ENCODE data around the gene JARID2.

Gene JARID2

DNA sequence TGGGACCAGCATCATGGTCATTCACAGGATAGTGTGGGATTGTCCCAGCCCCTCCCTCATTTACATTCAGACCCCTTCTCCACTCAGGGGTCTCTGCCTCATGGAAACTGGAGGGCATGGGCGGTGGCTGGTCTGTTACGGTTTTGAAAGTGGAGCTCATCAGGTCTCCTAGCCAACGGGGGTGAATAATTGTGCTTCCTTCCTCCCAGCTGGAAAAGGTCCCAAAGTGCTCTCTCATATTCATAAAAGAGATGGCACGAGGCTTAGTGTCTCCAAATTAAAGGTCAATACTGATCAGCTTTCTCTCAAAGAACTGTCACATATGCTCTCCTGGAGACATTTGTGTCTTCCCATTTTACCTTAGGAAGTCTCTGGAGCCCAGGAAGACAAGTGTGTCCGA lies 19.9 kb downstream of the JARID2 start:
- no peak for DNase-seq

DNA sequence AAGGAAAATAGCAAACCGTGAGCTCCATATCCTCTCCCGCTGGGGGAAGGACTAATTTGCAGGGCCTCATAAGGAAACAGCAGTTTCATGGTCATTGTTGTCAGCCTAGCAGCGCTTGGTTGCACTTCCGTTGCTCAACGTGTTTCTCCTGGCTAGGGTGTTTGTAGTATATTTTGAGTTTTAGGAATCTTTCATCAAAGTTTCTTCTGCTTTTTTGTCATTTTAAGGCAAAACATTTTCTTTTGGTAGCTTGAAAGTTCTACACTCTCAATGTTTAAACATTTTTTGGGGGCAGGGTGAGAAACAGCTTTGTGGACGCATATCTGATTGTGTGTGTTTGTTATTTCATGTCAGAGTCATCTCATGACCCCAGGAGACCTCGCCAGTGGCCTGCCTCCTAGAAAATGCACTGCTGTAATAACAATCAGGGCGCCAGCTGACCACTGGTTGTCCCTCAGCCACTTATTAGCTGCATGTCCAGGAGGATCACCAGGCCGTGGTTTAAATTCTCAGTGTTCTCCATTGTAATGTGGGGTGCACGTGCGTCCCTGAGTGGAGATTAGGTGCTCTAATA lies 20.6 kb downstream of the JARID2 start:
- peak; percentile 74 for DNase-seq

DNA sequence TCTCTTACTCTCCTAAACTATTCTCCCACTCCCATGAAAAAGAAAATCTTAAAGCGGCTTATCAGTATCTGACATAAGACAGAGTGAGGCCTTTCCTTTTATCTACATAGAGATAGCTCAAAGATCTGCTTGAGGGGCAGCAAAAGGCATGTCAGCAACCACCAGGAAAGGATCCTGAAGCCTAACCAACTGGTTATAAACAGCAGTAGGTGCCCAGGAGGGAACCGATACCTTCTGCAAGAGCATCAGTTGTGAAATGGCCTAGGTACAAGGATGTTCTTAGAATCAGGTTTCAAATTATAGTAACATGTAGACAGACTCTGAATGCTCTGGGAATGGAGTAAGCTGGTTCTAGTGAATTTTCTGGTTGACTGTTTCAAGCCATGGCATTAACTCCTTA lies 21.4 kb downstream of the JARID2 start:
- no peak for DNase-seq

DNA sequence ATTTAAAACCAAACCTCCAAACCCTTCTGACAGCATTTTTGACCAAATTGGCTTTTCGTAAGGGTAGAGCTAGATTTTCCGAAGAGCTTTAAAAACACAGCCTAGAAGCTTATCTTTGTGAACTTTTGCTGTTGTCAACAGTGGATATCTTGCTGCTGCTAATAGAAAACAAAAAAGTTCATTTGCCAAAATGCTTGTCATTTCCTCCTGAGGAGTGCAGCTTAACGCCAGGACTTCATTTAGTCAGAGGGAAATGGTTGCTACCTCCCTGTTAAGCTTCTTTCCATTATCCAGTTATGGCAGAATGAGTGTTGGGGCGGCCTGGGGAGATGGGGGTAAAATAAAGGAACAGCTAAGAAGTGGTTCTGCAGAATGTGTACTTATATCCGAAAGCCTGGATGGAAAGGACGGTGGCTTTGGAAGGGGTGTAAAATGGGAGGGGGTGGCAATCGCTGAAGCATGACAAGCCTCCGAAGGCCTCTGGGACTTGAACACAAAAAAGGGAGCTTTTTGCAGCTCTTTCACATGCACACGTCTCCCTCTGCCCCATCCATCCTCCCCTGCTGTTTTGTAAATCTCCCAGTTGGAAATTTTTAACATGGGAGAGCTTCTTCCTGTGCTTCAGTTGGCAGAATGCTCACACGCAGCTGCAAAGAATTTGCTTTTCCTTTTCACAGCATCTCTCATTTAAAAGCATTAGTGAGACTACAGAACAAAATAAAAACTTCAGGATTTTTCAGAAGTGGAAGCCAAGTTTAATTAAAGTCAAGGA lies 22.5 kb downstream of the JARID2 start:
- DNase-seq: no peak

DNA sequence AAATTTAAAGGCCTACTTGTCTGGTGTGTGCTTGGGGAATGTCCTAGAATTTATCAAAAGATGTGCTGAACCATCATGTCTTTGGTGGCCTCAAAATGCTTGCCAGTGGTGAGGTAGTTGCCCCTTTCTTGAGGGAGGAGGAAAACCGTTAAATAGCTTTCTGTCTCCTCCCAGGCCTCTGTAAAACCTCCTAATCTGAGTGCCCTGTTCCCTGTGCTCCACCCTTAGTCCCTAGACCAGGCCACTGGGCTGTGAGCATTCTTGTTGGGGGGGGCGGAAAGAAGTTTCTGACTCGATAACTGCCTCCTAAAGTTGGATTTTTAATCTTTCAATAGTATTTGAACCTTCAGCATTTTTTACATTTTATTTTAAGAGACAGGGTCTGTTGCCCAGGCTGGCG lies 23.1 kb downstream of the JARID2 start:
- DNase-seq: no peak

DNA sequence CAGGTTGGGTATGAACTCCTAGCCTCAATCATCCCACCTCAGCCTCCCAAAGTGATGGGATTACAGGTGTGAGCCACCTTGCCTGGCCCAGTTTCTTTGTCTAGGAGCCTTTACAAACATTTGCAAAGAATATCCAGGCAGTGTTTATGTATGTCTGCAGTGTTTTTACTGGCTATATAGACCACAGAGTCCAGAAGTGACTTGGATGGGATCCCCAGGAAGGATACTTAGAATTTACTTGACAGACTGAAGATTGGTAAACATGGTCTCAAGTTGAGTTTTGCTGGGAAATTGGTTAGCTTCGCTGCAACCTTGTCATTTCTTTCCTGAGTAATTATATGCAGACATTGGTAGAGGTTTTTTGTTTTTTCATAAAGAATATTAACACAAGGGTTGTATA lies 23.8 kb downstream of the JARID2 start:
- DNase-seq: no peak

DNA sequence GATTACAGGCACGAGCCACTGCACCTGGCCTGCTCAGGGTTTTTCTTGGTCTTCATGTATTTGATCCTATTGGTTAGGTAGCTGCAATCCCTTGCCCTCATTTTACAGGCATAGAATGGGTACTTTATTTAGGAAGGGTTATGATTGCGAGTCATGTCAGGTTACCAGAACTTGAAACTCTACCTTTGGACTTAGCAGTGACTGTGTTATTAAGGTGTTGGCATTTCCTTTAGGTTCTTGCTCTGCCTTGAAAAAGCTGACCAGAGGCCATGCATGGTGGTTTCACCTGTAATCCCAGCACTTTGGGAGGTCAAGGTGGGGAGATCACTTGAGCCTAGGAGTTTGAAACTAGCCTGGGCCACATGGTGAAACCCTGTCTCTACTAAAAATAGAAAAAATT lies 24.5 kb downstream of the JARID2 start:
- DNase-seq: no peak

DNA sequence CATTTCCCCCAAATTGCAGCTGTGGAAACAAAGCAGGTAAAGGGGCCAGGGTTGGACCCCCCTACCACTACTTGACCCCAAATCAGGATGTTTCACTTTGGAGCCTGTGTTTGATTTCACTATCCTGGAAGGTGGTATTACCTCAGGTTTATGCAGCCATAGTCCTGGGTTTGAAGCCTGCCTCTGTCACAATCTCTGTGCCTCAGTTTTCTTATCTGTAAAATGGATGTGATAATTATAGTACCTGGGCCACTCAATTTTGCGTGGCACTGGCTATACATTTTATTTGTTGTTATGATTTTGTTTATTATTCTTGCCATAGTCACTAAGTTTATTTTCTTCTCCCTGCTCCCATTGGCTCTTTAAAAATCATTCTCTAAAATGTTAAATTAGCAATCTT lies 26.7 kb downstream of the JARID2 start:
- DNase-seq: no peak

DNA sequence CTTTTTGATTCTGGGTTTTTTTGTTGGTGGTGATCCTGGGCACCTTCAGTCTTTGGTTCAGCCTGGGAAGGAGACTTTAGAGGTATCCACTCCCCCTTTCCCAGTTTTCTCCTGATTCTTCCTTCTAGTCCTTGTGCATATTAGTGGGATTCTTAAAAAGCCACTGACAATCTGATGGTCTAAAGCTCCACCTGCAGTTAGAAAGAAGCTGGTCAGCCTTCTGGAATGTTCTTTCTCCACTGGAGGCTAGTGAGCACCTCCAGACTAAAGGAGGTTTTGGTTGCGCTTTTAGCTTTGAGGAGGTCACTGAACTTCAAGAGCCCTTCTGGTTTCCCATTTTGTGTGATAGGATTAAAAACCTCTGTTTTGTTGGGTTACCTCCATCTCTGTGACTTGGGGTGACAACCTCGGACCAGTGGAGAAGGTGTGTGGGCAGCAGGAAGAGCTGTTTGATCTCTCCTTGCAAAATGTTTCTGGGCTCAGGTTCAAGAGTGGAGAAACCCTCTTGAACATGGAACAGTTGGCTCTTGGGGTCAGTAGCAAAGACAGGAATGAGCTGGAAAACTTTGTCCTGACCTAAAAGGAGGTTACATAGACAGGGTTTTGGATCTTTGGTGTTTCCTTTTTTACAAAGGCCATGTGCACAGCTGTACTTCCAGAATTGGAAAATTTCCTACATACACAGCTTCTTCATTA lies 29.0 kb downstream of the JARID2 start:
- no peak for DNase-seq

DNA sequence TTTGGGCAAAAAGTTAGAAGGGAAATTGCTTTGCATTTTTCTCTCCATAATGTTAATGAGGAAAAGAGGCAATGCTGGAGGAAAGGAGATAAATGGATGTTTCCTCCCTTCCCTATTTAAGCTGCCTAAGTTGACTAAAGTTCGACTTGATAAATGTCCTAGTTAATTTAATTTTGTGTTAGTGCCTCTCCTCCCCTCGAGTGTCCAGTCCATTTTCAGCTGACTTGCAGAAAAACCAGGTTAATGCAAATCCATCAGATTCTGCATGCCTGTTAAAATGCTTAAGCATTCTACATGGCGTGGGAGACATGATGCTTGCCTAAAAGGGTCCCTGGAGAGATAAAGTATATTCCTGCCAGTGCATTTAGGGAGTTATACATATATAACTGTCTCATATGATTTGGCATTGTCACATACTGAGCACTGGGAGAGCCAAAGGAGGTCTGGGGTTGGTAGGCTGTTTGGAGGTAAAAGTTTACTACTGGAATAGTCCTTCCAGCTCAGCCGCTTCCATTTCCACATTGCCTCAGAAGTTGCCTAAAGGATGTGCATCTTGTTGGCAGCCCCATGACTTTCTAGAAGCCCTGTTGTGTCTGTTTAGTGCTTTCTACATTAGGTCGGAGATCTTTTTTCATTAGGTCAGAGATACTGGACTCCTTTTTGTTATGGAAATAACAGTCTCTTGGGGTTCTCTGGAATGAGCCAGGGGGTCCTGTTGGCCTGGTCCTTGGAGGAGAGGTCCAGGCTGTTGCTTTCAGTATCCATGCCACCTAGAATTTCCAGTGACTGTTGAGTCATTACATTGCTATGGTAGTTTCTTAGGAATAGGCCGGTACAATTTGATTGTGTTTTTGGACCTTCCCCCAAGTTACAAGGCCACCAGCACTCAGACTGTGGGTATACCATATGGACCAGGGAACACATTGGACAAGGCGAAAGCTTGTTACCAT lies 30.4 kb downstream of the JARID2 start:
- DNase-seq: no peak

DNA sequence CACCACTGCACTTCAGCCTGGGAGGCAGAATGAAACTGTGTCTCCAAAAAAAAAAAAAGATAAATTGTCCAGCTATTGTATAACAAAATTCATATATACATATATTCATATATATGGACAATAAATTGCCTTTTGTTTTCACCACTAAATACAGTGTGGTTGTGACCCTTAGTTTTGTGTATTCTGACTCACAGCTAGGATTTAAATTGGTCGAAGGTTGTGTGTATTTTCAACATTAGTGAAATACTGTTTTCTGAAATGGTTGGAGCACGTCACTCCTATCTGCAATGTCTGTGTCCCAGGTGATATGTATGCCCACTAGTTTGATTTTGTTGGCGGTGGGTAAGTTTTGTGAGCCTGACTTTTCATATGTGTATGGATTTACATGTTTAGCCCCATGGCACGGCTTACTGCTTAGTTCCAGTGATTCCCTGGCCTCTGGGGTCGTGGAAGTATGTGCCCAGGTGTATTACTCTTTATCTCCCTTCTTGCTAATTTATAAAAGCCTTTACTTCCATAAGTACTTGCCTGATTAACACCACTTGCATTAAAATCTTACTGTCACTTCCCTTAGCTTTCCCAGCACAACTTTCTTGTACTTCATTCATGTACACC lies 33.3 kb downstream of the JARID2 start:
- DNase-seq: no peak

DNA sequence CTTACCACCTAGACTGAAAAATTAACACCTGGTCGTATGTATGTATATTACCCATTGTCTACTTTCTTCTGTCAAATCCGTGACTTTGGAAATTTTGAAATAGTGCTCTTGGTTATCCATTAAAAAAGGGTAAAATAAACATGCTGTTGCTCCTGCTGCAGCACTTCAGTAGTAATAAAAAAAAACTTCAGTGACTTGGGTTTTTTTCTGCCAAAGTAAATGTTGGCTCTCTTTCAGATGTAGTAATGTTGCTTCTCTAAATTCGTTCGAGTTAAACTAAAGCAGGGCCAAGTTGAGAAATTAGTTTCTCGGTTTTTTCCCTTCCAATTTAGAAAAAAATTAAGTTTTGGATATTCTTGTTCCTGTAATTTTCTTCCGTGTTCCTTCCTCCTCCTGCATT lies 34.2 kb downstream of the JARID2 start:
- DNase-seq: no peak

DNA sequence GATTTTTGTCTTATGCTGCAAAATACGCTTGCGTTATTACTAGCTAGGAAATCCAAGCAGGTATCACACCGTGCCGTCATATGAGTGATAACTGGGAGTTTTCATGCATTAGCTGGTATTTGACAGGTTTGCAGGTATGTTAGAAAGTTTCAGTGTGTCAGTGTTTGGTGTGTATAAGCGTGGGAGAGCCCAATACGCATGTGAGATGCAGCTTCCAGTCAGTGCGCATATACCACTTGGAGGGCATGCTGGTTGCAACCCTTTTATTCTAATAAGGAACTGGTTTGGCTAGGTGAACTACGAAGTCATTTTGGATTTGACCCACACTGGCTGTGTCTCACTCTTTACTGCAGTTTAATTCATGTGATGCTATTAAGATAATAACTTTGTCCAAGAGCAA lies 35.1 kb downstream of the JARID2 start:
- DNase-seq: no peak

DNA sequence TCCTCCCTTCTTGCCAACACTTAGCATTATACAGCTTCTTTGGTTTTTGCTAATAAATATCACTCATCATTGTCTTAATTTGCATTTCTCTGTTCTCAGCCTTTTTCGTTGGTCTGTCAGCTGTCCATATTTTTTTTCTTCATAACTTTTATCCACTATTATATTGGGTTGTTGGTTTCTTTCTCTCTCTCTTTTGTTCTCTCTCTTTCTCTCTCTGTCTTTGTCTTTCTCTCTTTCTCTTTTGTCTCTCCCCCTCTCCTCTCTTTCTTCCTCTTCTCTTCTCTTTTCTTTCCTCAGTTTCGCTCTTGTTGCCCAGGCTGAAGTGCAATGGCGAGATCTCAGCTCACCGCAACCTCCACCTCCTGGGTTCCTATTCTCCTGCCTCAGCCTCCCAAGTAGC lies 36.5 kb downstream of the JARID2 start:
- no peak for DNase-seq

DNA sequence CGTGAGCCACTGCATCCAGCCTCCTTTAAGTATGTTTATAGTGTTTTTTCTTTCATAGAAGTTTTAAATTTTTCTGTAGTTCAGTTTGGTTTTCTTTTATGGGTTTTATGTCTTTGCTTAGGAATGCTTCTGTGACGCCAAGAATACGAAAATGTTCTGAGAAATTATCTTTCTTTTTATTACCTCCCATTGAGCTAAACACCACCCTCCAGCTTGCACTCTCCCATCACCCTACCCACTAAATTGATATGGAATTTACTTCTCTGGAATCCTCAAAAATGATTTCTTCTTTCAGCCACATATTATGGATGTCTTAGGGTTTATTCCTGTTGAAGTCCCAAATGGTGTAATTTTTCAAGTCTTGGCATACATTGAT lies 38.1 kb downstream of the JARID2 start:
- no peak for DNase-seq

DNA sequence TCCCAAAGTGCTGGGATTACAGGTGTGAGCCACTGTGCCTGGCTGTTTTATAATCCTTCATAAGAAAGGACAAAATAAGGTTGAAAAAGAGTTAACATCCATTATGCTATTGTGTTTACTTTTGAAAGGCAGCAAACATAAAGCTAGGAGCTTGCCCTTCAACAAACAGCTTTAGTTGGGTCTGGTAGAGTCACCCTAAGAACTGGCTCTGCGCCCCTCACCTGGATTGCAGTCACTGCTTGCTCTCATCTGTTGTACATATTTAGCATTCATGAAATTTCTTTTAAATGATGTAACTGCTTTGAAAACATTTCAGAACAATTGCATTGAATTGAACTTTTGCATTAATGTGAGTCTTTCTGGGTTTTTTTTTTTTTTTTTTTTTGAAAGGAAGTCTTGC lies 38.9 kb downstream of the JARID2 start:
- no peak for DNase-seq

DNA sequence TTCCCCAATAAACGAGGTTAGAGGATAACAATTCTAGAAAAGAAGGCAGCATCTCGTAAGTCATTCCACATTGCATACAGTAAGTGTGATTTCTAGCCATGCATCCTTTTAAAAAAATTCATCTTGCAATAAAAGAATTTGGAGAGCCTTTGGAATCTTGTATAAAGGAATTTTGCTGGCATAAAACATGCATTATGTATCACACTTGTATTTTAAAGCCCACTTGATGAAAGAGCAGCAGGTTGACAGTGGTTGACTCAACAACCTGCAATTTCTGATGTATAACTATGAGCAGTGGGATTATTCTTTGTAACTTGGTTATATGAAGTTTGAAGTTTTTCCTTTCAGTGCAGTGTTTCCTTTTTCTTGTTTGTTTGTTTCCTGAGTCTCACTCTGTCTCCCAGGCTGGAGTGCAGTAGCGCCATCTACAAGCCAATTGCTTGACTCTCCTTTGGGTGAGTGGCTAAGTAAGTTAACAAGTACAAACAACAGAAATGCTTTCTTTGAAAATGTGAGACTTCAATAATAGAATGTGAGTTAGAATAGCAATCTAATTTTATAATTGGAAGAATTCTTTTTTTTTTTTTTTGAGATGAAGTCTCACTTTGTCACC lies 39.9 kb downstream of the JARID2 start:
- no peak for DNase-seq

DNA sequence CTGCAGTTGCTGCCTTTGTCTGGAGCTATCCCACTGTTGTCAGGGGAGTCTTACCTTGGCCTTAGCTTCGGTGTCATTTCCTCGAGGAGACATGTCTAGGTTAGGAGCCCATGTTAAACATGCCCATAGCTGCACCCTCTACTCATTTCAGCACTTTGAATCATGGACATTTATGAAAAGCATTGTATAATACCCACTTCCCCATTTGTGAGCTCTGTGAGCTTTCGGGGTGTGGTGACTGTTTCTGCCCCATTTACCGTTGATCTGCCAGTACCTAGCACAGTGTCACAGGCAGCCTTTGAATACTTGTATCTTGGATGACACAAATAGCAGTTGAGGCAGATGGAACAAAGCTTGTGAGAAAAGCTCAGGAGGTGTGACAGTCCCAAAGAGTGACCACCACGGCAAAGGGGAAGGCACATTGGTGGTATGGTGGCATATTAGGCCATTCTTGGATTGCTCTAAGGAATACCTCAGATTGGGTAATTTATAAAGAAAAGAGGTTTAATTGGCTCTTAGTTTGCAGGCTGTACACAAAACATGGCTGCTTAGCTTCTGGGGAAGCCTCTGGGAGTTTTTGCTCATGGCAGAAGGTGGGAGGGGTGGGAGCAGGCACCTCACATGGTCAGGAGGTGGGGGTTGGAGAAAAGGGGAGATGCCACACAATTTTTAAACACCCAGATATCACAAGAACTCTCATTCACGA lies 42.0 kb downstream of the JARID2 start:
- peak; percentile 80 for DNase-seq

DNA sequence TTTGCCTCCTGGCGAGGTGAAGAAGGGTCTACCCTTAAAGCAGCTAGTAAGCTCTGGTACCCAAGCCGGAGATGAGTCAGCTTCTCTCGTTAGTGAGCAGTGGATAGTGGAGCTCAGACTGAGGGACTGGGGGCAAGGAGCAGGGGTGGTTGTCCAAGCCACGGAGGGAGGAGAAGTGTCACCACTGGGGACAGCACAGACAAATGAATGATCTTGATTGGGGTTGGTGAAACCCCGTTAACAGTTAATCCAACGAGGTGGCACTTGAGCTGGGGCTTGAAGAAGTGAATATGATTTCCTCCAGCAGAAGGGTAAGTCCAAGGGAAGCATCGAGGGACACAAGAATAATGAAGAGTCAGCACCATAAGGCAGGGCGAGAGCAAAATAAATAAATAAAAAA lies 43.0 kb downstream of the JARID2 start:
- DNase-seq: no peak

DNA sequence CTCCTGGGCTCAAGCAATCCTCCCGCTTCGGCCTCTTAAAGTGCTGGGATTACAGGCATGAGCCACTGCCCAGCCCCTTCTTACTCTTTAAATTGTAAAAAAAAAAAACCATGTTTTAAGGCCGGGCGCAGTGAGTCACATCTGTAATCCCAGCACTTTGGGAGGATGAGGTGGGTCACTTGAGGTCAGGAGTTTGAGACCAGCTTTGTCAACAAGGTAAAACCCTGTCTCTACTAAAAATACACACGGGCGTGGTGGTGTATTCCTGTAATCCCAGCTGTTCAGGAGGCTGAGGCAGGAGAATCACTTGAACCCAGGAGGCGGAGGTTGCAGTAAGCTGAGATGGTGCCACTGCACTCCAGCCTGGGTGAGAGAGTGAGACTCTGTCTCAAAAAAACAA lies 43.6 kb downstream of the JARID2 start:
- peak; percentile 26 for DNase-seq

DNA sequence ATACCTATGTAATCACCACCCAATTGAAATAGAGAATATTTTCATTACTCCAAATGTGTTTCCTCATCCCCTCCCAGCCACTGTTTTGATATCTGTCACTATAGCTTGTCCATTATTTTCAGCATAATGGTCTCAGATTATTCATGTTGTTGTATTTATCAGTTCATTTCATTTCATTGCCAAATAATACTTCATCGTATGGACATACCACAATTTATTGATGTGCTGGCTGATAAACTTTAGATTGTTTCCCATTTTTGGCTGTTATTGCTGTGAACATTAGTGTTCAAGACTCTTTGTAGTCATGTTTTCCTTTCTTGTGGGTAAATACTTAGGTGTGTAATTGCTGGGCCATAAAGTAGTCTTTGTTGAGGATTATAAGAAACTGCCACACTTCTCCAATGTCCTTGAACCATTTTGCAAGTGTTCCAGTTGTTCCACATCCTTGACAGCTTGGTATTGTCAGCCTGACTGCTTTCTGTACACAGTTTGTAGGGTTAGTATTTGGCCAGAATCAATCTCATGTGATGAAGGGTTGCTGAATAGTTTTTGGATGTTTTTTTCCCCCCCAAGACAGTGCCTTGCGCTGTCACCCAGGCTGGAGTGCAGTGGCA lies 44.3 kb downstream of the JARID2 start:
- no peak for DNase-seq

Measured in MV-4-11 (cell line).